ENCODE results near the gene PADI3.

The PADI3 gene

GRCh38 chr1:17210176-17210575 lies 38.7 kb upstream of the PADI3 start:
- intact Hi-C loops (cut with micrococcal nuclease): no loop called here

DNA sequence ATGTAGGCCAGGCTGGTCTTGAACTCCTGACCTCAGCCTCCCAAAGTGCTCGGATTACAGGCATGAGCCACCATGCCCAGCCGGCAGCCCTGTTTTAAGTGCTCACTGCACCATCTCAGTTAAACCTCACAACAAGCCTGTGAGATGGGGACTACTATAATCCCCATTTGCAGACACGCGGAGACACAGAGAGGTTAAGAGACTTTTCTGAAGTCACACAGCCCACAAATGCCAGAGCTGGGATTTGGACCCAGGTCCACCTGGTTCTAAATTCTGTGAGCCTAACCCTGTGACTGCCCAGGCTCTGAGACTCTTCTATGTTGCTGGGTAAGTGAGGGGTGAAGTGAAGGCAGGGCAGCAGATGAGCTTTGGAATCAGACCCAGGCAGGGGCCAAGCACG lies 37.5 kb upstream of the PADI3 start:
- no peaks in the 10 kb centered on the region for H3K36me3 Mint-ChIP-seq (ENCODE audit: low read depth)
- H3K9me3 Mint-ChIP-seq: no peaks in the 10 kb centered on the region
- H3K27me3 Mint-ChIP-seq: peaks cover 34% of the 10 kb centered on the region
- no peak overlapping the region for H3K27ac Mint-ChIP-seq
- H3K4me3 Mint-ChIP-seq: no peak overlapping the region
- H3K4me1 Mint-ChIP-seq (ENCODE audit: low read depth): peaks cover 33% of the 10 kb centered on the region
- intact Hi-C loops (cut with micrococcal nuclease): no loop called here

More at GRCh38 chr1:17210176-17210575, 38.7 kb upstream of the PADI3 start:
- H3K4me3 Mint-ChIP-seq: no peak overlapping the region
- H3K36me3 Mint-ChIP-seq (ENCODE audit: low read depth): no peaks in the 10 kb centered on the region
- H3K9me3 Mint-ChIP-seq: no peaks in the 10 kb centered on the region
- H3K27ac Mint-ChIP-seq: no peak overlapping the region
- peaks cover 28% of the 10 kb centered on the region for H3K27me3 Mint-ChIP-seq
- H3K4me1 Mint-ChIP-seq (ENCODE audit: low read depth): peaks cover 33% of the 10 kb centered on the region

DNA sequence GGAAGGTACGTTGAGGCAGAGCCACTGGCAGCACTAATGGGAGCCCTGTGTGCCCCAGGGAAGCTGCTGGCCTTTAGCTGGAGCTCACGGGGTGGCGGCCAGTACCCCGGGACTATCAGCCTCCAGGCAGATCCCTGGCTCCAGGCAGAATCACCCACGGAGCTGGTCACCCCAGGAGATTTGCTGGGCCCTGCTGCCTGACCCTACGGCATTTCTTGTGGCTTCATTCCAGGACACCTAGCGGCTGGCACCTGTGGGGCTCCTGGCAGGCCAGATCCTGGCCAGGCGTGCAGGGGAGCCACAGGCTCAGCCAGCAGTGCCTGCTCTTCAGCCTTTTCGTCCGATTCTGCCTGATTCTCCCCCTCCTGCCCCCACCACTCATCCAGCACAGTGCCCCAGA lies 36.9 kb upstream of the PADI3 start:
- H3K27me3 Mint-ChIP-seq: peaks cover 34% of the 10 kb centered on the region
- no peak overlapping the region for H3K27ac Mint-ChIP-seq
- H3K4me1 Mint-ChIP-seq (ENCODE audit: low read depth): peaks cover 32% of the 10 kb centered on the region
- H3K4me3 Mint-ChIP-seq: no peak overlapping the region
- intact Hi-C loops (cut with micrococcal nuclease): no loop called here
- no peaks in the 10 kb centered on the region for H3K36me3 Mint-ChIP-seq (ENCODE audit: low read depth)
- H3K9me3 Mint-ChIP-seq: no peaks in the 10 kb centered on the region

- H3K4me1 Mint-ChIP-seq (ENCODE audit: low read depth): peaks cover 26% of the 10 kb centered on the region
- intact Hi-C loops (cut with micrococcal nuclease): no loop called here
- H3K27me3 Mint-ChIP-seq: peaks cover 34% of the 10 kb centered on the region
- H3K36me3 Mint-ChIP-seq (ENCODE audit: low read depth): no peaks in the 10 kb centered on the region
- H3K4me3 Mint-ChIP-seq: no peak overlapping the region
- H3K27ac Mint-ChIP-seq: no peak overlapping the region
- no peaks in the 10 kb centered on the region for H3K9me3 Mint-ChIP-seq
Measured at GRCh38 chr1:17212487-17213121, 36.3 kb upstream of the PADI3 start.

DNA sequence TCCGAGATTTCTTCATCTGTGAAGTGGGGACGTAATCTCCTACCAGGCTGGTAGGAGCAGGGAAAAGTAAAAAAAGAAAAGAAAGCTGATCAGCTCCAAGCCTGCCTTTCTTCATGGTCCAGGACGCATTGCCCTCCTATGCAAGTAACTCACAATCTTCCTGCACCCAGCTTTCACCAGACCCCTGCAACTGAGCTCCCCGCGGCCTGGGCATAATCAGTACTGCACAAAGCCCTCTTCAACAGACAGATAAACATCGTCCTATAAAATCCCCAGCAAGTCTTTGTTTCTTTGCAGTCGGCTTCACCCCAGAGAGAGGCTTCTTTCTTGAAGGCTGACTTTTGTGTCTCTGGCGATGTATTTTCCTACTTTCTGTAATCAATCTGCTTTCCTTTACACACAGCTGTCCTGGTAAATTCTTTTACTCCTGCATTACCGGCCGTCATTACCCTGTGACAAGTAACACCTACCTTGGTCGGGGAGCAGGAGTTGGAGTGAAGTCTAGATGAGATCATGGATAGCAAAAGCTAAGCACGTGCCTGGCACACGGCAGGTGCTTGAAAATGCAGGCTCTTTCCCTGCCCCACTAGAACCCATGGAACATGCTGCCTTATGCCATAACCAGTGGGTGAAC lies 35.6 kb upstream of the PADI3 start:
- Mint-ChIP-seq H3K36me3 (ENCODE audit: low read depth) (no peaks in the 10 kb centered on the region), H3K9me3 (no peaks in the 10 kb centered on the region), H3K4me1 (ENCODE audit: low read depth) (peaks cover 20% of the 10 kb centered on the region), H3K4me3 (no peak overlapping the region), H3K27me3 (peaks cover 34% of the 10 kb centered on the region), H3K27ac (no peak overlapping the region)
- intact Hi-C loops (cut with micrococcal nuclease): no loop called here

DNA sequence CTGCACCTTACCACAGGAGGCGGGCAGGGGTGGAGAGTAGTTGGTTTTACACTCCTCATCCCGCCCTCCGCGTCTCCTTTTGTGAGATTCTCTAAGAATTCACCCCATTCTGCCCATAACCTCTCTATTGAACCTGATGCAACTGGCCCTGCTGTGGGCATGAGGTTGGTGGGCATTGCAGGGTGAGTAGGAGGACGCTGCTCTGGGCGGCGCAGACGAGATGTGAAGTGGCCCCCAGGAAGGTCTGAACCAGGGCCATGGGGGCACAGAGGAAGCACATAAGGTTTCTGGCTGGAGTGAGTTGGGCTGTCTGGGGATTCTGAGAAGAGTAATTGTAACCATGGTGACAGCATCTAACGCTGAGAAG lies 35.1 kb upstream of the PADI3 start:
- Mint-ChIP-seq H3K9me3 (no peaks in the 10 kb centered on the region), H3K27ac (no peak overlapping the region), H3K4me3 (no peak overlapping the region), H3K27me3 (peaks cover 34% of the 10 kb centered on the region), H3K4me1 (ENCODE audit: low read depth) (peaks cover 15% of the 10 kb centered on the region), H3K36me3 (ENCODE audit: low read depth) (no peaks in the 10 kb centered on the region)
- intact Hi-C loops (cut with micrococcal nuclease): no loop called here

DNA sequence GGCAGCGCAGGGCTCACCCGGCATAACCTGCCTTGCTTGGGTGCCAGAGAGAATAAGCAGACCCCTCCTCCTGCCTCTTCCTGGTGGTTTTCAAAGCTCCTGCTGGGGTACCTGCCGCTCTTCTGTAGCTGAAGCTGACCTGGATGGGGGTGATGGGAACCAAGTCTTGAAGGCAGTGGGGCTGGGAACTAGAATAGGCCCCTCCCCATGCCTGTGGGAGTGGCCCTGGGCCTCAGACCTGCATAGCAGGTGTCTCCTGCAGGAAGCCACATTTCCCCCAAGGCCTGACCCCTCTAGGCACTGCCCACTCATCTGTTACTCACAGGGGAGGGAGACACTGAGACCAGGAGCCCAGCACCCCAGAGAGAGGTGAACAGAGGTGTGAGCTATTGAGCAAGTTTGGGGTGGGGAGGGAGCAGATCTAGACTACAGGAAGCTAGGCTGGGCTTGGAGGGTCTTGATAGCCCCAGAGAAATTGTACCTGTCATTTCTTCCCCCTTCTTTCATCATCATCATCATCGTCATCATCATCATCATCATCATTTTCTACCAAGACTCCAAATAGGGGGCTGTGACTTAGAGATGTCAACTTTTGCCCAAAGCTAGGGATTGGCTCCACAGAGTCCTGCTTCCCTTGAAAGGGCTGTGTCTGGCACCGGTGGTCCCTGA lies 33.9 kb upstream of the PADI3 start:
- Mint-ChIP-seq H3K4me1 (ENCODE audit: low read depth) (peaks cover 14% of the 10 kb centered on the region), H3K4me3 (no peak overlapping the region), H3K27me3 (peaks cover 33% of the 10 kb centered on the region), H3K9me3 (no peaks in the 10 kb centered on the region), H3K36me3 (ENCODE audit: low read depth) (no peaks in the 10 kb centered on the region), H3K27ac (no peak overlapping the region)
- intact Hi-C loops (cut with micrococcal nuclease): no loop called here

GRCh38 chr1:17215545-17215890 lies 33.4 kb upstream of the PADI3 start:
- Mint-ChIP-seq H3K4me1 (ENCODE audit: low read depth) (peaks cover 14% of the 10 kb centered on the region), H3K36me3 (ENCODE audit: low read depth) (no peaks in the 10 kb centered on the region), H3K27ac (no peak overlapping the region), H3K9me3 (no peaks in the 10 kb centered on the region), H3K27me3 (peaks cover 33% of the 10 kb centered on the region), H3K4me3 (no peak overlapping the region)
- intact Hi-C loops (cut with micrococcal nuclease): no loop called here

- Mint-ChIP-seq H3K27ac (no peak overlapping the region), H3K36me3 (ENCODE audit: low read depth) (no peaks in the 10 kb centered on the region), H3K4me3 (no peak overlapping the region), H3K9me3 (no peaks in the 10 kb centered on the region), H3K4me1 (ENCODE audit: low read depth) (peaks cover 14% of the 10 kb centered on the region), H3K27me3 (peaks cover 33% of the 10 kb centered on the region)
- intact Hi-C loops (cut with micrococcal nuclease): no loop called here
Measured at GRCh38 chr1:17216078-17216477, 32.8 kb upstream of the PADI3 start.

DNA sequence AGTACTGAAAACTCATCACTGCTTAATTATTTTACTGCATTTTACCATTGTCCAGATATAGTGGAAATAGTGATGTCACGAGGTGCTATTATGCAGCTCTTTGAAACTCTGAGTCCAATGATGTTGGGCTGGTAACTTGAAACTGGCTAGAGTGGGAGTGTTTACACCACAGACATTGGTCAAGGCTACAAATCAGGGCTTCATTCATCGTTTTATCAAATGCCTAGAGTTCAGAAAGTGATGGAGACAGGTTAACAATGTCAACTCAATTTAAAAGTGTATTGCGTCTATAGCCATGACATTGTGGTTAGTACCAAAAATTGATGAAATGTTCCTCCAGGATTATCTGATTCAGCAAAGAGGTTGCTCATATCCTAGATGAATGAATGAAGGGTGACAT lies 31.3 kb upstream of the PADI3 start:
- peaks cover 7% of the 10 kb centered on the region for H3K4me1 Mint-ChIP-seq (ENCODE audit: low read depth)
- no peaks in the 10 kb centered on the region for H3K36me3 Mint-ChIP-seq (ENCODE audit: low read depth)
- H3K27me3 Mint-ChIP-seq: peaks cover 35% of the 10 kb centered on the region
- intact Hi-C loops (cut with micrococcal nuclease): no loop called here
- no peak overlapping the region for H3K4me3 Mint-ChIP-seq
- H3K27ac Mint-ChIP-seq: no peak overlapping the region
- H3K9me3 Mint-ChIP-seq: no peaks in the 10 kb centered on the region

DNA sequence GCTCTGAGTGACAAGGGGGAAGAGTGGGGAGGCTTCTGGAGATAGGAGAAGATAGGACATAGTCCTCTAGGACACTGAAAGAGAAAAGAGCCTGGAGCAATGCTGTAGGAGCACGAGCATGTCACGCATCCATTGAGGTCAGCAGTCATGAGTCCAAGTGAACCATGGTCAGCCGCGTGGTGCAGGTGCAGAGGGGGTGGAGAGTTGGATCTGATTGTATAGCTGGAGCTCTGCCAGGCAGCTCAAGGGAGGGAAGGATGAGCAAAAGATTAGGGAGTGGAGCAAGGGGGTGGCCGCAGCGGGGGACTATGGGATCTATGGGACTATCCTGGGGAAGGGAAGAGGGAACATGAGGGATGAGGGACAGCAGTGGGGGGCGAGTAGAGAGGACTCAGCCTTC lies 30.0 kb upstream of the PADI3 start:
- intact Hi-C loops (cut with micrococcal nuclease): no loop called here
- no peaks in the 10 kb centered on the region for H3K36me3 Mint-ChIP-seq (ENCODE audit: low read depth)

DNA sequence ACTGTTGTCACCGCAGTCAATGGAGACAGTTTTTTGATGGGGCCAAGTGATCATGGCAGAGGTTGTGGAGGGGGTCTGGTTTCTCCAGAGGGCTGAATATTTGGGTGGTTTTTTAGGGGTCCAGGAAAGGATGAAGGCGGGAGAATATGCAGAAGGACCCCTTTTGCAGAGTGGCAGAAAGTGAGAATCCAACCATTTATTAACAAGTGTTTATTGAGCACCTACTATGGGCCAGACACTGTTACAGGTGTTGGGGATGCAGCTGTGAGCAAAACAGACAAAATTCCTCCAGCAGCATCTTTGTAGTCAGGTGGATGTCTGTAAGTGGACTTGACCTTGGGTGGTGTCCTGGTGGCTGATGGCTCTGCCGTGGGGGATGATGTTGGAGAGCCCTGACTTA lies 28.6 kb upstream of the PADI3 start:
- Mint-ChIP-seq H3K36me3 (ENCODE audit: low read depth) (no peaks in the 10 kb centered on the region), H3K27me3 (peaks cover 17% of the 10 kb centered on the region), H3K9me3 (no peaks in the 10 kb centered on the region), H3K27ac (no peak overlapping the region), H3K4me3 (no peak overlapping the region), H3K4me1 (ENCODE audit: low read depth) (no peaks in the 10 kb centered on the region)
- intact Hi-C loops (cut with micrococcal nuclease): no loop called here

More for the DNA sequence above, 30.0 kb upstream of the PADI3 start:
- Mint-ChIP-seq H3K27ac (no peak overlapping the region), H3K4me1 (ENCODE audit: low read depth) (no peaks in the 10 kb centered on the region), H3K4me3 (no peak overlapping the region), H3K27me3 (peaks cover 23% of the 10 kb centered on the region), H3K9me3 (no peaks in the 10 kb centered on the region)

DNA sequence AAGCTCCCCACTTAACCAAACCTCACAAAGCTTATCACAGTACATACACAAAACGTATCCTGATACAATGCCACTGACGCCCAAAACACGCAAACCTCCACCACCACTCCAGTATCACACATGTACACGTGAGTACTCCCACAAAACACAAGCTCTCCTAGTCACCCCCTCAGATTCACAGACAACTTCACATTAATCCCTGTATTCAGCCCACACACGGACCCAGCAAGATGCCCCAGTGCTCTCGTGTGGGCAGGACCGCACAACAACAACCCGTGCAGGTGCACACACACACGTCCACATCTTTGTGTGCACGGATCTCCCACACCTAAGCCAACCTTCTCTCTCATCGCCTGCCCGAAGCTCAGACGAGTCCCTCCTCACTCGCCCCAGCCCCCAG lies 26.3 kb upstream of the PADI3 start:
- H3K36me3 Mint-ChIP-seq (ENCODE audit: low read depth): no peaks in the 10 kb centered on the region
- H3K4me3 Mint-ChIP-seq: no peak overlapping the region
- H3K4me1 Mint-ChIP-seq (ENCODE audit: low read depth): no peaks in the 10 kb centered on the region
- no peak overlapping the region for H3K27ac Mint-ChIP-seq
- no peaks in the 10 kb centered on the region for H3K9me3 Mint-ChIP-seq
- intact Hi-C loops (cut with micrococcal nuclease): no loop called here
- peaks cover 8% of the 10 kb centered on the region for H3K27me3 Mint-ChIP-seq

DNA sequence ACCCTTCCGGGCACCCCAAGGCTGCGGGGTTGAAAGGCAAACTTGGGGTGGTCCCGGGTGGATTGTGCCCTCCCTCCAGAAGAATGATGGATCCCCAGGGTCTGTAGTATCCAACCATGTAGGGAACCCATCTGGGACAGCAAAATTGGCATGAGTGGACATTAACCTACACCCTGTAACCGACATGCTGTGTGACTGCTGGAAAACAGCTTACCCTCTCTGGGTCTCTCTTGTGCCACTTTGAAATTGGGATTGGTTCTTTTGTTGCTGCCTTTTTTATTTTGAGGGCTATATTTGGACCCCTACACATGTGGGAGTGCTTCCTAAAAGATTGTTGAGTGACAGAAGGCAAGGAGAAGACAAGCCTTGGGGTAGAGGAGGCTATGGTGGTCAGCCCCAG lies 24.5 kb upstream of the PADI3 start:
- Mint-ChIP-seq H3K4me1 (ENCODE audit: low read depth) (no peaks in the 10 kb centered on the region), H3K36me3 (ENCODE audit: low read depth) (no peaks in the 10 kb centered on the region), H3K27me3 (peaks cover 8% of the 10 kb centered on the region), H3K9me3 (no peaks in the 10 kb centered on the region), H3K27ac (no peak overlapping the region), H3K4me3 (no peak overlapping the region)
- intact Hi-C loops (cut with micrococcal nuclease): no loop called here

DNA sequence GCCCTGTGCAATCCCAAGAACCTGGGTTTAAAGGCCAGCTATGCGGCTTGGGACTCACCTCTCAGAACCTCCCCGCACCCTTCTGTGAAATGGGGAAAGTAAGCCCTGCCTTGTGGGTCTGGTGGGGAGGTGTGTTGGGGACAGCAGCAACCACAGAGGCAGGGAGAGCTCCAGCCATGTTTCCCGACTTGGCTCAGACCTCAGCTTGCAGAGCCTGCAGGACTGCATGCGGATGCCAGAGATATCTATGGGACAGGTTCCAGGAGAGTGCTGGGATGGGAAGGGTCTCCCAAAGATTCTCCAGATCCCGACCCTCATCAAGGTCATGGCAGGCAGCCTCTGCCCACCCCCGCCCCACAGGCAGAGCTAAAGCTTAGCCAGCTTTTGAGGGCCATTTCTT lies 23.8 kb upstream of the PADI3 start:
- Mint-ChIP-seq H3K9me3 (no peaks in the 10 kb centered on the region), H3K36me3 (ENCODE audit: low read depth) (no peaks in the 10 kb centered on the region), H3K4me1 (ENCODE audit: low read depth) (no peaks in the 10 kb centered on the region), H3K27ac (no peak overlapping the region), H3K4me3 (no peak overlapping the region), H3K27me3 (peaks cover 9% of the 10 kb centered on the region)
- intact Hi-C loops (cut with micrococcal nuclease): no loop called here
